ENCODE data around the gene TRERF1. TPM values are rescaled to one million over a fixed set of nuclear protein-coding genes. Genes with fewer than 3 reads are reported as not detected.

The TRERF1 gene
- polyA plus RNA-seq, 1 donor (not counting 4 experiments of a cell fraction or from before 2014, with no cell fraction given), result 4.8 TPM

- Histone ChIP-seq H3K4me3 (ENCODE audit: control insufficient read depth in 2 of 3, extremely low read depth in 1 of 3, insufficient read depth in 2 of 3, low read depth in 1 of 3, low read length in 3 of 3) (no peak overlapping the region), H3K27me3 (ENCODE audit: control insufficient read depth, extremely low read depth, insufficient read depth, low read length) (no peaks in the 10 kb centered on the region), H3K79me2 (ENCODE audit: control insufficient read depth, insufficient read depth, low read length) (peaks cover 16% of the 10 kb centered on the region), H3K36me3 (ENCODE audit: control insufficient read depth in 2 of 2, extremely low read depth in 1 of 2, insufficient read depth in 2 of 2, low read length in 2 of 2) (peaks cover 0 to under 1% of the 10 kb centered on the region in 2 experiments), H3K9me3 (ENCODE audit: control insufficient read depth, low read depth, low read length) (no peaks in the 10 kb centered on the region), H2AFZ (ENCODE audit: control insufficient read depth, low read length) (no peak overlapping the region), H3K4me2 (ENCODE audit: control insufficient read depth, extremely low read depth, insufficient read depth, low read depth, low read length) (no peak overlapping the region), H4K20me1 (ENCODE audit: control insufficient read depth, extremely low read depth, insufficient read depth, low read length) (no peaks in the 10 kb centered on the region), H3K27ac (ENCODE audit: control insufficient read depth, insufficient read depth, low read length) (no peak overlapping the region), H3K9me1 (ENCODE audit: control insufficient read depth, extremely low read depth, insufficient read depth, low read length) (no peaks in the 10 kb centered on the region), H3K4me1 (ENCODE audit: control insufficient read depth, extremely low read depth, insufficient read depth, low read length) (peaks cover 13% of the 10 kb centered on the region), H3K9ac (ENCODE audit: control insufficient read depth, extremely low read depth, insufficient read depth, low read length) (no peak overlapping the region)
- dilution Hi-C loops (cut with MboI; ENCODE audit: extremely low pct_ligation_motif_present, low sequenced_read_pairs), result no loop called here
- DNase-seq (ENCODE audit: low read depth, low spot score) (no peak), FAIRE-seq (no peak)
- TF ChIP-seq, protein P1, sequence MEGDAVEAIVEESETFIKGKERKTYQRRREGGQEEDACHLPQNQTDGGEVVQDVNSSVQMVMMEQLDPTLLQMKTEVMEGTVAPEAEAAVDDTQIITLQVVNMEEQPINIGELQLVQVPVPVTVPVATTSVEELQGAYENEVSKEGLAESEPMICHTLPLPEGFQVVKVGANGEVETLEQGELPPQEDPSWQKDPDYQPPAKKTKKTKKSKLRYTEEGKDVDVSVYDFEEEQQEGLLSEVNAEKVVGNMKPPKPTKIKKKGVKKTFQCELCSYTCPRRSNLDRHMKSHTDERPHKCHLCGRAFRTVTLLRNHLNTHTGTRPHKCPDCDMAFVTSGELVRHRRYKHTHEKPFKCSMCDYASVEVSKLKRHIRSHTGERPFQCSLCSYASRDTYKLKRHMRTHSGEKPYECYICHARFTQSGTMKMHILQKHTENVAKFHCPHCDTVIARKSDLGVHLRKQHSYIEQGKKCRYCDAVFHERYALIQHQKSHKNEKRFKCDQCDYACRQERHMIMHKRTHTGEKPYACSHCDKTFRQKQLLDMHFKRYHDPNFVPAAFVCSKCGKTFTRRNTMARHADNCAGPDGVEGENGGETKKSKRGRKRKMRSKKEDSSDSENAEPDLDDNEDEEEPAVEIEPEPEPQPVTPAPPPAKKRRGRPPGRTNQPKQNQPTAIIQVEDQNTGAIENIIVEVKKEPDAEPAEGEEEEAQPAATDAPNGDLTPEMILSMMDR (optimal IDR thresholded peaks at IDR 0.05 in 1 of 3, IDR thresholded peaks at IDR 0.05 in 1 of 3, conservative IDR thresholded peaks at IDR 0.05 in 1 of 3; ENCODE audit: extremely low read depth in 1 of 3, insufficient read depth in 2 of 3, low read length in 3 of 3), result no peak
- TF ChIP-seq EZH2 (IDR thresholded peaks at IDR 0.05; ENCODE audit: low read length), result no peak
Measured at GRCh38 chr6:42368181-42368580, 83.5 kb downstream of the TRERF1 start.

- FAIRE-seq (no peak), DNase-seq (ENCODE audit: low read depth, low spot score) (no peak)
- Histone ChIP-seq H3K36me3 (ENCODE audit: control insufficient read depth in 2 of 2, extremely low read depth in 1 of 2, insufficient read depth in 2 of 2, low read length in 2 of 2) (peaks cover 0 to 4% of the 10 kb centered on the region in 2 experiments), H3K4me1 (ENCODE audit: control insufficient read depth, extremely low read depth, insufficient read depth, low read length) (peaks cover 13% of the 10 kb centered on the region), H3K27me3 (ENCODE audit: control insufficient read depth, extremely low read depth, insufficient read depth, low read length) (no peaks in the 10 kb centered on the region), H3K79me2 (ENCODE audit: control insufficient read depth, insufficient read depth, low read length) (peaks cover 12% of the 10 kb centered on the region), H3K9me3 (ENCODE audit: control insufficient read depth, low read depth, low read length) (no peaks in the 10 kb centered on the region), H3K4me2 (ENCODE audit: control insufficient read depth, extremely low read depth, insufficient read depth, low read depth, low read length) (no peak overlapping the region), H4K20me1 (ENCODE audit: control insufficient read depth, extremely low read depth, insufficient read depth, low read length) (no peaks in the 10 kb centered on the region), H3K9me1 (ENCODE audit: control insufficient read depth, extremely low read depth, insufficient read depth, low read length) (no peaks in the 10 kb centered on the region), H3K9ac (ENCODE audit: control insufficient read depth, extremely low read depth, insufficient read depth, low read length) (no peak overlapping the region), H2AFZ (ENCODE audit: control insufficient read depth, low read length) (no peak overlapping the region), H3K27ac (ENCODE audit: control insufficient read depth, insufficient read depth, low read length) (no peak overlapping the region), H3K4me3 (ENCODE audit: control insufficient read depth in 2 of 3, extremely low read depth in 1 of 3, insufficient read depth in 2 of 3, low read depth in 1 of 3, low read length in 3 of 3) (no peak overlapping the region)
- TF ChIP-seq, protein P1 (optimal IDR thresholded peaks at IDR 0.05 in 1 of 3, IDR thresholded peaks at IDR 0.05 in 1 of 3, conservative IDR thresholded peaks at IDR 0.05 in 1 of 3; ENCODE audit: extremely low read depth in 1 of 3, insufficient read depth in 2 of 3, low read length in 3 of 3), result no peak
- no peak for TF ChIP-seq EZH2 (IDR thresholded peaks at IDR 0.05; ENCODE audit: low read length)
- dilution Hi-C loops (cut with MboI; ENCODE audit: extremely low pct_ligation_motif_present, low sequenced_read_pairs), result no loop called here
Measured at GRCh38 chr6:42367353-42368011, 84.2 kb downstream of the TRERF1 start.

Data from keratinocyte (primary cell).